Neuron (in vitro differentiated cells): ENCODE data around the gene PDP2.

ENCODE experiments used
- H2AFZ ChIP-seq: one replicate; pipeline ENCODE4 v1.6.1; 2013; ENCODE audit warnings: low read depth, mild to moderate bottlenecking, inconsistent platforms, low read length, moderate library complexity
- H3K27me3 ChIP-seq: one replicate; pipeline ENCODE4 v1.6.1; 2013; ENCODE audit warnings: low read length; ENCODE audit not compliant: insufficient read depth
- H3K36me3 ChIP-seq: one replicate; pipeline ENCODE4 v1.6.1; 2013; ENCODE audit warnings: low read length; ENCODE audit not compliant: insufficient read depth
- H3K4me1 ChIP-seq: one replicate; pipeline ENCODE4 v1.6.1; 2013; ENCODE audit warnings: low read length; ENCODE audit not compliant: insufficient read depth
- H3K4me3 ChIP-seq: 2 replicates; pipeline ENCODE4 v1.5.1; 2013; ENCODE audit warnings: mild to moderate bottlenecking, low read length, moderate library complexity
- H3K9me3 ChIP-seq: one replicate; pipeline ENCODE4 v1.6.1; 2013; ENCODE audit warnings: low read length

Gene PDP2

GRCh38 chr16:66881560-66881959, 1.2 kb downstream of the PDP2 start:
- no peaks in the 10 kb centered on the region for H3K4me1 ChIP-seq
- peaks cover 20% of the 10 kb centered on the region for H3K36me3 ChIP-seq
- no peak overlapping the region for H2AFZ ChIP-seq
- H3K4me3 ChIP-seq: peak overlapping the region; percentile 75
- no peaks in the 10 kb centered on the region for H3K9me3 ChIP-seq
- H3K27me3 ChIP-seq: no peaks in the 10 kb centered on the region

- H2AFZ ChIP-seq: no peak overlapping the region
- H3K4me3 ChIP-seq: no peak overlapping the region
- peaks cover 22% of the 10 kb centered on the region for H3K36me3 ChIP-seq
- H3K4me1 ChIP-seq: no peaks in the 10 kb centered on the region
- H3K9me3 ChIP-seq: no peaks in the 10 kb centered on the region
- H3K27me3 ChIP-seq: no peaks in the 10 kb centered on the region
Observed at GRCh38 chr16:66881964-66882508, 1.7 kb downstream of the PDP2 start.

- H3K4me3 ChIP-seq: no peak overlapping the region
- no peaks in the 10 kb centered on the region for H3K9me3 ChIP-seq
- no peak overlapping the region for H2AFZ ChIP-seq
- H3K4me1 ChIP-seq: no peaks in the 10 kb centered on the region
- H3K36me3 ChIP-seq: peaks cover 22% of the 10 kb centered on the region
- H3K27me3 ChIP-seq: no peaks in the 10 kb centered on the region
Observed at GRCh38 chr16:66882702-66883101, 2.4 kb downstream of the PDP2 start.

- Histone ChIP-seq H3K9me3 (no peaks in the 10 kb centered on the region), H2AFZ (no peak overlapping the region), H3K4me1 (no peaks in the 10 kb centered on the region), H3K27me3 (no peaks in the 10 kb centered on the region), H3K36me3 (peaks cover 22% of the 10 kb centered on the region), H3K4me3 (no peak overlapping the region)
Observed at GRCh38 chr16:66885491-66885890, 5.2 kb downstream of the PDP2 start.

GRCh38 chr16:66886321-66886720, 6.0 kb downstream of the PDP2 start:
- no peak overlapping the region for H2AFZ ChIP-seq
- peaks cover 22% of the 10 kb centered on the region for H3K36me3 ChIP-seq
- no peaks in the 10 kb centered on the region for H3K4me1 ChIP-seq
- no peaks in the 10 kb centered on the region for H3K27me3 ChIP-seq
- no peaks in the 10 kb centered on the region for H3K9me3 ChIP-seq
- H3K4me3 ChIP-seq: no peak overlapping the region

GRCh38 chr16:66886914-66887313, 6.6 kb downstream of the PDP2 start:
- H3K9me3 ChIP-seq: no peaks in the 10 kb centered on the region
- no peaks in the 10 kb centered on the region for H3K27me3 ChIP-seq
- H3K36me3 ChIP-seq: peaks cover 22% of the 10 kb centered on the region
- no peak overlapping the region for H2AFZ ChIP-seq
- no peak overlapping the region for H3K4me3 ChIP-seq
- H3K4me1 ChIP-seq: no peaks in the 10 kb centered on the region

GRCh38 chr16:66888647-66889615, 8.6 kb downstream of the PDP2 start:
- H2AFZ ChIP-seq: no peak overlapping the region
- no peak overlapping the region for H3K4me3 ChIP-seq
- no peaks in the 10 kb centered on the region for H3K27me3 ChIP-seq
- H3K4me1 ChIP-seq: no peaks in the 10 kb centered on the region
- H3K9me3 ChIP-seq: no peaks in the 10 kb centered on the region
- H3K36me3 ChIP-seq: peaks cover 22% of the 10 kb centered on the region

GRCh38 chr16:66889622-66890021, 9.3 kb downstream of the PDP2 start:
- Histone ChIP-seq H2AFZ (no peak overlapping the region), H3K4me3 (no peak overlapping the region), H3K9me3 (no peaks in the 10 kb centered on the region), H3K36me3 (peaks cover 17% of the 10 kb centered on the region), H3K4me1 (no peaks in the 10 kb centered on the region), H3K27me3 (no peaks in the 10 kb centered on the region)

- peaks cover 7% of the 10 kb centered on the region for H3K36me3 ChIP-seq
- H3K4me3 ChIP-seq: no peak overlapping the region
- H3K27me3 ChIP-seq: no peaks in the 10 kb centered on the region
- no peaks in the 10 kb centered on the region for H3K4me1 ChIP-seq
- H2AFZ ChIP-seq: no peak overlapping the region
- H3K9me3 ChIP-seq: no peaks in the 10 kb centered on the region
Observed at GRCh38 chr16:66890799-66891198, 10.5 kb downstream of the PDP2 start.

- H3K27me3 ChIP-seq: no peaks in the 10 kb centered on the region
- H3K9me3 ChIP-seq: no peaks in the 10 kb centered on the region
- H3K36me3 ChIP-seq: peaks cover 4% of the 10 kb centered on the region
- H3K4me1 ChIP-seq: no peaks in the 10 kb centered on the region
- H2AFZ ChIP-seq: no peak overlapping the region
- H3K4me3 ChIP-seq: no peak overlapping the region
Observed at GRCh38 chr16:66891360-66891759, 11.0 kb downstream of the PDP2 start.

GRCh38 chr16:66891797-66892196, 11.5 kb downstream of the PDP2 start:
- no peaks in the 10 kb centered on the region for H3K36me3 ChIP-seq
- H2AFZ ChIP-seq: no peak overlapping the region
- H3K9me3 ChIP-seq: no peaks in the 10 kb centered on the region
- H3K4me1 ChIP-seq: no peaks in the 10 kb centered on the region
- H3K27me3 ChIP-seq: no peaks in the 10 kb centered on the region
- H3K4me3 ChIP-seq: no peak overlapping the region

- no peak overlapping the region for H2AFZ ChIP-seq
- H3K9me3 ChIP-seq: no peaks in the 10 kb centered on the region
- H3K36me3 ChIP-seq: no peaks in the 10 kb centered on the region
- no peaks in the 10 kb centered on the region for H3K27me3 ChIP-seq
- no peaks in the 10 kb centered on the region for H3K4me1 ChIP-seq
- H3K4me3 ChIP-seq: no peak overlapping the region
Observed at GRCh38 chr16:66894055-66894454, 13.7 kb downstream of the PDP2 start.

- Histone ChIP-seq H2AFZ (no peak overlapping the region), H3K4me1 (peaks cover 8% of the 10 kb centered on the region), H3K9me3 (no peaks in the 10 kb centered on the region), H3K4me3 (no peak overlapping the region), H3K36me3 (no peaks in the 10 kb centered on the region), H3K27me3 (no peaks in the 10 kb centered on the region)
Observed at GRCh38 chr16:66894948-66895688, 14.8 kb downstream of the PDP2 start.
